NCI-H128 (cell line): ENCODE measurements around the gene BRAT1.

Source experiments
- DNase-seq: peaks from one replicate; lab custom pipeline; 2025; ENCODE audit not compliant: unreplicated experiment; lab: John Stamatoyannopoulos, UW

Gene BRAT1

GRCh38 chr7:2585446-2585845 lies 30.1 kb upstream of the BRAT1 start:
- peak; percentile 41 for DNase-seq

GRCh38 chr7:2583798-2584580 lies 28.7 kb upstream of the BRAT1 start:
- no peak for DNase-seq

GRCh38 chr7:2582006-2582735 lies 26.8 kb upstream of the BRAT1 start:
- DNase-seq, result no peak

DNA sequence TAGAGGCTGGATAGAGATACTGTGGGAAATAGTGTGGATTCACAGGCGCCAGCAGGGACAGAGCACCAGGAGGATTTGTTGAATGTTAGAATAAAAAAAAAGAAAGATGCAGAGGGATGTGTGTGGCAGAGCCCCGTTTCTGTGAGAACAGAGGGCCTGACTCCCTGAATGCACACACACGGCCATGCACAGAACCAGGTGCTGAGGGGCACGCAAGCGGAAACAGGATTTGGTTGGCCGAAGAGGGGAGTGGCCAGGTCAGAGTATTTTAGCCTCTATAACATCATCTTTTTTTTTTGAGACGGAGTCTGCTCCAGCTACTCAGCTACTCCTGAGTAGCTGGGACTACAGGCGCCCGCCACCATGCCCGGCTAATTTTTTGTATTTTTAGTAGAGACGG lies 25.3 kb upstream of the BRAT1 start:
- DNase-seq, result no peak

- no peak for DNase-seq
Observed at GRCh38 chr7:2577914-2578680, 22.8 kb upstream of the BRAT1 start.

- DNase-seq, result no peak
Observed at GRCh38 chr7:2576742-2577491, 21.6 kb upstream of the BRAT1 start.

- no peak for DNase-seq
Observed at GRCh38 chr7:2575733-2576340, 20.5 kb upstream of the BRAT1 start.

GRCh38 chr7:2575046-2575732 lies 19.9 kb upstream of the BRAT1 start:
- no peak for DNase-seq

- DNase-seq, result no peak
Observed at GRCh38 chr7:2573761-2574160, 18.4 kb upstream of the BRAT1 start.

GRCh38 chr7:2572101-2572842 lies 16.9 kb upstream of the BRAT1 start:
- DNase-seq, result no peak

DNA sequence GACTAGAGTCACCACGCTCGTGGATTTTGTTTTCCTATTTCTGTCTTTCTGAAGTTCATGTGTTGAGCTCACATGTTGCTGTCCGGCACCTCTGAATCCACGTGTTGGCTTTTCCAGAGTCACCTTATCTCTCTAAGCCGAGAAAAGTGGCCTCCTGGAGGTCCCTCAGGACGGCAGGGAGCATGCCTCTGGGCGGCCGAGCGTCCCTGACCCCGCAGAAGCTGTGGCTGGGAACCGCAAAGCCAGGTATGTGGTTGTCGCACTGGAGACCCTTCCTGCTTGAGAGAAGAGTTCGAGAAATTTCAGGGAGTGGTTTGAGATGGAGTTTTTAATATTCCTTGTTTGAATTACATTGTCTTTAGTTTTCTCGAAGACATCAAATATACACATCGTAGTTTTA lies 16.1 kb upstream of the BRAT1 start:
- DNase-seq, result no peak

DNA sequence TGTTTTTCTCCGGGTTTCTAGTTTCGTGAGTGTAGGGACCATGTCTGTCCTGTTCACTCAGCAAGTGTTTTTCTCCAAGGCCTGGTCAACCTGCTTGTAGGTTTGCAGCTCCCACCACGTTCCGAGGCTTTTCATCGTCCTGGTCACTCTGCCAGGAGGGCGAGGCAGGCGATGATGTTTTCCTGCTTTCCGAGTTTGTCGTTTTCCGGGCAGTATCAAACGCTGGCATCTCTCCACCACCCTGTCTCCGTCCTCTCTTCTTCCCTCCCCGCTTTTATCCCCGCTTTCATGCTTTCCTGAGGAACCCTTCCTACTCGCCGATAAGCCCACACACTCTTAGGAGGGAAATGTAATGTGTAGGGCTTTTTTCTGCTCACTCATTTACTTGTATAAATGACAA lies 14.7 kb upstream of the BRAT1 start:
- no peak for DNase-seq

DNA sequence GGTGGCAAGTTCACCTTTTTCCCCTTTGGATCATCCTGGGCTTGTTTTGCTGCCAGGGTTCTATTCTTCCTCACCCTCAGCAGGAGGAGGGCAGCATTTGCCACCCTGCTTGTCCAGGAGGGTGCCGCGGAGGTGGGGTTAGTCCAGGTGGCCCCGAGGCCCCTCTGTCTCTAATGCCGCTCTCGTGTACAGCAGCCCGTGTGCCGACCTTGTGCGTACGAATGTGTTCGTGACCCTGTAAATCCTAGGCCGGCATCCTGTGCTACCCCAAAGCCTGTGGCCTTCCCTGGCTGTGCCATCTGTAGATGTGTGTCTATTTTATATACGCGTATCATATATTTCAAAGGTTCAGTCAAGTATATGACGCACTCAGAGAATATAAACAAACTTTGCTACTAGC lies 14.1 kb upstream of the BRAT1 start:
- no peak for DNase-seq

DNA sequence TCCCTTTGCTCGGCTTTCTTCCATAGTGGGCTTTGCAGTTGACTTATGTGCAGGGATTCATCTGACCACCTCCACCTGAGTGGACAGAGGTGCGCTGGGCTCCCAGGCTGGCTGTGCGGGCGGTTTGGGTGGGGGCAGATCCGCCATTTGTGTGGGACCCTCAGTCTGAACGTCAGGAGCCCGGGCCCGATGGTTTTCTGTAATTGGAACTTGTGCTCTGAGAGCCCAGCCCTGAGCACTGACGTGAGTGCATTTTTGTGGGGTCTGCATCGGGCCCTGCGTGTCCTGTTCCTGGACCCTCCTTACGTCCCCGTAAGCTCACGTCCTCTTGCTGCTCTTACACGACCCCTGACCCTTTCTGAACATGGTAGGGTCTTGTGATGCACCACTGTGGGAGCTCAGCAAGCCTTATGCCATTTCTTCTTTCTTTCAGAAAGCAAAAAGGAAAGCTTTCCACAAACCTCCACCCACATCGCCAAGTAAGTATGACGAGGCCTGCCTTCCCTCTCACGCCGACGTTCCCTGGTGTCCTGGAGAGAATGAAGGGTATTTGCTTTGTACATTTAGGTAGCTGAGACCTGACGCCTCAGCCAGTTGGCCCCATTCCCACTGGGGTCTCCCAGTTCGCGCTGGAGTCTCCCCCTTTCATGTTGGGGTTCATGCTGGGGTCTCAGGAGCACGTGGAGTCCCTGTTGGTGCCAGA lies 13.3 kb upstream of the BRAT1 start:
- DNase-seq, result no peak

DNA sequence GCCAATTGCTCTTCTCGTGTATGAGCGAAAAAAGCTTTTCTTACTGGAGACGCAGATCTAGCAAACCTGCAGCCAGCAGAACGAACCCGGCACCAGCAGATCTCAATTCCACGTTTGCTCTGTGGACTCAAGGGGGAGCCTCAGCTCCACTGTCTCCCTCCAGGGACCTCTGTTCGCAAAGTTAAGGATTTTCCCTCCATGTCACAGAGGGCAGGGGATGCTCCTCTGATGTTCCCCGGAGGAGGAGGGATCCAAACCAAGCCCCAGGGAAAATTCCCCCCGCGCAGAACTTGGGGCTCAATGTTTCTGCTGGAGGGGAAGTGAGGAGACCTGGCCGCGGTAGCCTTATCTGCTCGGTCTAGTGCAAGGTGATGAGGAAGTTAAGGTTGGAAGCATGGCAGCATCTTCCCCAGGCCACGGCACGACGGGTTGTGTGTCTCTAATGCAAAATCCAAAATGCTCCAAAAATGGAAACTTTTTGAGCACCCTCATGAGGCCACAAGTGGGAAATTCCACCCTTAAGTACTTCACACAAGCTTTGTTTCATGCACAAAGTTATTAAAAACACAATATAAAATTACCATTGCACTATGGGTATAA lies 12.5 kb upstream of the BRAT1 start:
- no peak for DNase-seq

DNA sequence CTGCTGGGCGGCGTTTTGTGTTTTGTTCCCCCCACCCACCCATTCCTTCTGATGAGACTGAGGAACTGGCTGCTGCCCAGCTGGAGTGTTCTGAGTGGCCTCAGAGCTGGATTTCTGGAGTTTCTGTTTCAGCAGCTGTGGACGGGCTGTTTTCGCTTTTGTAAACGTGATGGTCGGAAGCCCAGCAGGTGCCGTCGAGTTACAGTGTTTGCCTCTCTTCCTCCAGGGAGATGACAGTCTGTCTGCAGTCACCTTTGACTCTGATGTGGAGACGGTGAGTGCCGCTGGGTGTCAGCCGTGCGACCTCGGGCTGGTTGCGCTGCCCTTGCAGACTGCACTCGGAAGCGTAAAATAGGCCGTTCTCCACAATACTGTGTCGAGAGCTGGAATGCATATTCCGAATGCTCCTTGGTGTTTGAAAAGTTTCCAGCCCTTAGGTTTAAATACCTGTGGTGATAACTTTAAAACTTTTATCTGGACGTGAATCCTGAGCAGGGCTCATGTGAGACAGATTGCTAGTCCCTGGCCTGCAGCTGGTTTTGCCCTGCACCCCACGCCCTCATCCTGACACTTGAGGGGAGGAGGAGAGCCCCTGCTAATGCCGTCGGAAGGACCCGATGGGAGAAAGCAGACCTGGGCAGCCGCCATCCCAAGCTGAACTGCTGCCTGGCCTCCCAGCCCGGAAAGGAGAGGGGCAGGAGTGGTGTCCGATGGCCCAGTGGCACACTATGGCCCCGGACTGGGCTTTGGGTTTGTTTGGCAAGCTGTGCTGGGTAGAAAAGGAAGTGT lies 11.8 kb upstream of the BRAT1 start:
- DNase-seq, result no peak

GRCh38 chr7:2566348-2566889 lies 11.1 kb upstream of the BRAT1 start:
- DNase-seq, result no peak
